HG02759 (cell line): Measurements from ENCODE around the gene SLC30A7.
A peak's percentile ranks its signal among the peaks of the same experiment; 100 is the strongest.
"Not testable (repeated sequence)": the region's sequence is repeated elsewhere in the genome, so short reads cannot be mapped to it uniquely, and the experiment has no call there.

Source experiments
- ATAC-seq: cut with Tn5 transposase; IDR thresholded peaks from one replicate; pipeline ENCODE4 v1.9.1; 2021; ENCODE audit warnings: mild to moderate bottlenecking, moderate library complexity; ENCODE audit not compliant: unreplicated experiment

Gene SLC30A7

DNA sequence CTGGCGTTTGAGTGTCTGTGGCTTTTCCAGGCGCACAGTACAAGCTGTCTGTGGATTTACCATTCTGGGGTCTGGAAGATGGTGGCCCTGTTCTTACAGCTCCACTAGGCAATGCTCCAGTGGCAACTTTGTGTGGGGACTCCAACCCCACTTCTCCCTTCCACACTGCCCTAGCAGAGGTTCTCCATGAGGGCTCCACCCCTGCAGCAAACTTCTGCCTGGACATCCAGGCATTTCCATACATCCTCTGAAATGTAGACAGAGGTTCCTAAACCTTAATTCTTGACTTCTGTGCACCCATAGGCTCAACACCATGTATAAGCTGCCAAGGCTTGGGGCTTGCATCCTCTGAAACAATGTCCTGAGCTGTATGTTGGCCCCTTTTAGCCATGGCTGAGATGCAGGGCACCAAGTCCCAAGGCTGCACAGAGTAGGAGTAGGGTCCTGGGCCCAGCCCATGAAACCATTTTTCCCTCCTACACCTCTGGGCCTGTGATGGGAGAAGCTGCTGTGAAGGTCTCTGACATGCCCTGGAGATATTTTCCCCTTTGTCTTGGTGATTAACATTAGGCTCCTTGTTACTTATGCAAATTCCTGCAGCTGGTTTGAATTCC, 5.9 kb upstream of the SLC30A7 start:
- ATAC-seq = not testable (repeated sequence)

DNA sequence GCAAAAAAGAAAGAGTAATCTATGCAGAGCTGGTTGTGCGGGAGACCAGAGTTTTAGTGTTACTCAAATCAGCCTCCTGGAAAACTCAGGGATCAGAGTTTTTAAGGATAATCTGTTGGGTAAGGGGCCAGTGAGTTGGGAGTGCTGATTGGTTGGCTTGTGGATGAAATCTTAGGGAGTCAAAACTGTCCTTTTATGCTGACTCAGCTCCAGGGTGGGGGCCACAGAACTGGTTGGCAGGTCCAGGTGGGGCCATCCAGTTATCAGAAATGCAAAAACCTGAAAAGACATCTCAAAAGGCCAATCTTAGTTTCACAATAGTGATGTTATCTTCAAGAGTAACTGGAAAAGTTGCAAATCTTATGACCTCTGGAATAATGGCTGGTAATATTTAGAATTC, 4.5 kb upstream of the SLC30A7 start:
- no peak for ATAC-seq

- ATAC-seq = no peak
Observed at GRCh38 chr1:100892554-100892953, 3.3 kb upstream of the SLC30A7 start.

DNA sequence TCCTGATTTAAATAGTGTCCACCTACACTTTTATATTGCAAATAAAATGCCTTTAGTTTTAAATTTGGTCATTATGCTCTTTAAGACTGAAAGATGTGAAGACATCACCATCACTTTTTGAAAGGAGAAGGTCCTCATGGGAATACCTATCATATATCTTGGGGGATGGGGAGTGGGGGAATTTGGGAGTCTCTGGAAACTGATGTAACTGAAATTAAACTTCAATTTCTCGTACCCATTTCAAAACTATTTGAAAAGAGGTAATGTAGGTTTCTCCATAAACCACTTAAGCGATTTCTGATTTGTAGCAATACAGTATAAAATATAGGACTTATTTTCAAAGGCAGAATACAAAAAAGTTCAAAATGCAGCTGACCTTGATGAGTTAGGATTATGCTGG, 2.2 kb upstream of the SLC30A7 start:
- no peak for ATAC-seq

DNA sequence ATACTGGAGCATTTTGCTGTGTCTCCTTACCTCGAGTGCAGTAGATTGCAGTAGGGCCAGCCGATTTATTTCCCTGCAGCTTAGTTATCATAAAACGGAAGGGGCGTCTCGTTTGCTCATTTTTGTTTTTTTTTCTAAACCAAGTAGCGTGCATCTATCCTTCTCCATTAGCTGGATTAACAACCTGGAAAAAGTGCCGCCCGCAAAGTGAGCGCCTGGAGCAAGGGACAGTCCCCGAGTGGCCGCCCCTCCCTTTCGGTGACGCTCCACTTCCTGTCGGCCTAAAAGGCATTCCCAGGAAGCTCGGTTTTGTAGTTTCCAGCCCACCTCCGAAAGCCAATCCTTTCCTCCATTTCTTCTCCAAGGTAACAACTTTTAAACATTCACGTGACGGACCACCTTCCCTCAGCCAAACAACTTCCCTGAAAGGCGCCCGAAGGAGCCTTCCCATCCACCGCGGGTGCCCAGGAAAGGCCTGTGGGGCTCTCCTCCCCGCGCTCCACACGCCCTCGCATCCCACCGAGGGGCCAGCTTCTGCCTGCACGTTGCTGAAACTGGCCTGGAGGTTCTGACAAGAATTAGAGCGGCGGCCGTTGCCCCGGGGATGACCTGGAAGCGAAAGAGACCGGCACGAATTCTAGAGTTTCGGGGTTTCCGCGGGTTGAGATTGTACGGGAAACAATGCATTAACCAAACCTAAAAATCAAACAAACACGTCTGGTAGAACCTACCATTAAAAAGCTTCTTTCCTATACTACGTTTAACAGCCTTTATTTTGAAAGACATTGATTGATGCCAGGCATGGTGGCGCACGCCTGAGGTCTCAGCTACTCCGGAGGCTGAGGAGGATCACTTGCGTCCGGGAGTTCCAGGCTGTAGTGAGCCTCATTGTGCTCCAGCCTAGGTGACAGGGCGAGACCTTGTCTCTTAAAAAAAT, 1.0 kb upstream of the SLC30A7 start, which contains the start of gene EXTL2:
EXTL2 (minus strand) TSS at position 240 of the 937 bp plus-strand sequence. CDS start 6,085 bp downstream, outside the sequence.
- ATAC-seq = peak; percentile 47

GRCh38 chr1:100896481-100896982, 642 bp downstream of the SLC30A7 start:
- ATAC-seq = peak; percentile 34

DNA sequence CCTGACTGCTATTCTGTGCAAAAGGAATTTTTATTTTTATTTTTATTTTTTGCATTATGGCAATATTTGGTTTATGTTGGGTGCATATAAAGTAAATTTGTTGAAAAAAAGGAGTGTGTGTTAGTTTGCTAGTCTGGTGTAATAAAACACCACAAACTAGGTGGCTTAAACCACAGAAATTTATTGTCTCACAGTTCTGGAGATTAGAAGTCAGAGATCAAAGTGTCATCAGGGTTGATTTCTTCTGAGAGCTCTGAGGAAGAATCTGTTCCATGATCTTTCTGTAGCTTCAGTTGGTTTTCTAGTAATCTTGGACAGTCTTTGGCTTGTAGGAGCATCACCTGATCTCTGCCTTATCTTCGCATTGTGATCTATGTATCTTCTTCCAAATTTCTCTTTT, 6.5 kb downstream of the SLC30A7 start:
- no peak for ATAC-seq

GRCh38 chr1:100903777-100904176, 7.9 kb downstream of the SLC30A7 start:
- ATAC-seq = no peak

DNA sequence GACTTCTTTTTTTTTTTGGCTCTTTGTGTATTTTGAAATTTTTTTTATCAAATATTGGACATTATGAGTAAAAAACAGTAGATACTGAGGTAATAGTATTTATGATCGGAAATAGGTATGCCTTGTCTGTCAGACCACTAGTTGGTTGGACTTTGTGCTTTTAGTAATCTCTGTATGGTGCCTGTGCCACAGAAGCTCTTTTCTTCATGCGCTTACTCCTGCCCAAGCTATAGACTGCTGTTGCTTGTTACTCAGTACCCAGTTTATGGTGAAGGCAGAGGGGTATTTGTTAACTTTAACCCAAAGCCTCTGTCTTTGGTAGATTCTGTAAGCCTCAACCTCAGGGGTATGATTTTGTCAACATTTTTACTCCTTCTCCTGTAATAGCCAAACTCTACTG, 8.6 kb downstream of the SLC30A7 start:
- no peak for ATAC-seq

DNA sequence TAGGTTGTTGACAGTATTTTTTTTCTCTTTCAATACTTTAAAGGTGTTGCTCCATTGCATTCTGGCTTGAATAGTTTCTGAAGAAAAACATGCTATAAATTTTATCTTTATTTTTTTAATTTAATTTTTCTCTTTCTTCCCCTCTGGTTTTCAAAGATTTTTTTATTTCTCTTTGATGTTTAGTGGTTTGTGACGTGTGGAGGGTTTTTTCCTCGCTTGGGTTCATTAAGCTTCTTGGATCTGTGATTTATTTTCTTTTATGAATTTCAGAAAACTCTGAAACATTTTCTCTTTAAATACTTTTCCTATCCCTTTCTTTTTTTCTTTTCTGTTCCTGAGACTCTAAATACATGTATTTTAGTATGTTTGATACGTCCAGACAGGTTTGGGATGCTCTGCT, 9.3 kb downstream of the SLC30A7 start:
- no peak for ATAC-seq

DNA sequence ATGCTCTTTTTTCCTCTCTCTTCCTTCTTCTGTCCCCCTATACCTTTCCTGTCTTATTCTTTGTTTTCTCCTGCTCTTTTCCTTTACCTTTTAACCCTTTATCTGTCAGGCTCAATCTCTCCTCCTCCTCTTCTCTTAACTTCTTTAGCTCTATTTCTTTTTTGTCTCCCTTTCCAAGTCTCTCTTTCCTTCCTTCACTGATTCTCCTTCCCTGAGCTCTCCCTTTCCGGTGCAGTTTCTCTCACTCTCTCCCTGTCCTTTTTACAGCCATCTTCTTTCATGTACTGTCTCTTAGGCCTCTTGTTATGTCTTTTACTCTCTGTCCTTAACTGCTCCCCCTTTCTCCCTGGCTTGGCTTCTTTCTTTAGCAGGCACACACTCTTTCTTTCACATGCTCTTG, 12.0 kb downstream of the SLC30A7 start:
- no peak for ATAC-seq

DNA sequence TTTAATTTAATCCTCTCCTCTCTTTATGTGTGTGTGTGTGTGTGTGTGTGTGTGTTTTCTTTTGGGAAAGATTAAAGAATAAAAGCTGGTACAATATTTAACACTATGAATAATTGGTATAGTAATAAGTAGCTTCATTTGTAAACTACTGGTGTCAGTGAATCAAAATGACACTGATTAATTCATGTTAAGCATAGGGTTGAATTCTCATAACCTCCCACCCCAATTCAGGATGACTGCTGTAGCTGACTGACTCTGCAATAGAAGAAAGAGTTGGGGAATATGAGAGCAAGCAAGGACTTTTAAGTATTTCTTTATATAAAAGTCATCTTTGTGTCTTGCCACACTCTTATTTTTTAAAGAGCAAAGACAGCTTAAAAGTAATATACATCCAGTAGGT, 13.1 kb downstream of the SLC30A7 start:
- no peak for ATAC-seq

GRCh38 chr1:100912019-100912418, 16.1 kb downstream of the SLC30A7 start:
- no peak for ATAC-seq

- ATAC-seq = peak; percentile 53
Observed at GRCh38 chr1:100921110-100921706, 25.3 kb downstream of the SLC30A7 start.

DNA sequence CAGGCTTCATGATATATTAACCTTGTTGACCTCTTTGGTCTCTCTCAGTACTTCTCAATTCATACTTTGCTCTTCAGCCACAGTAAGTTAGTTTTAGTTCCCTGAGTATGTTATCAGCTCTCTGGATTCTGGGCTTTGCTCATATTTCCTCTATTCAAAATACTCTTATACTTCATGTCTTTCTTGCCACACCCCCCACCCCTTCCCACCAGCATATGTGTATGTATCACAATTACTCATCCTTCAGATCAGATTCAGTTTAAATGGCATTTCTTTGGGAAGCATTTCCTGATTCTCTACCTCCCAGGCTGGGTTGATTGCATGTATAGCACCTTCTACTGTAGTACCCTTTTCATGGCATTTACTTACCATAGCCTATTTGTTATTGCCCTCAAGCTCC, 28.3 kb downstream of the SLC30A7 start:
- no peak for ATAC-seq

DNA sequence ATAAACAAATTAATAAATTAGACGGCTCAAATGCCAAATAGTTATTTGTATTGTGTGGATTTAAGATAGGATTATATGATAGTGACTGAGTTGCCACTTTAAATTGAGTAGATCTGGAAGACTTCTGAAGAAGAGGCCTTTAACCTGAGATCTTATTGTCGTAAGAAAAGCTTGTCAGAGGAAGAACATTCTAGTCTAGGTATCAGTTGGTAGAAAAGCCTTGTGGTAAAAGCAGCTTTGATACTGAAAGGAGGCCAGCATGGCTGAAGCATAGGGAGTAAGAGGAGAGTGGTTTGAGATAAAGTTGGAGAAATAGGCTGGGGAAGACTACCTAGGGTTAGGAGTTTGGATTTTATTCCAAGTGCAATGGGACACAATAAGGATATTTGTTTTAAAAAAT, 29.1 kb downstream of the SLC30A7 start:
- no peak for ATAC-seq

GRCh38 chr1:100926240-100926639, 30.4 kb downstream of the SLC30A7 start:
- no peak for ATAC-seq

DNA sequence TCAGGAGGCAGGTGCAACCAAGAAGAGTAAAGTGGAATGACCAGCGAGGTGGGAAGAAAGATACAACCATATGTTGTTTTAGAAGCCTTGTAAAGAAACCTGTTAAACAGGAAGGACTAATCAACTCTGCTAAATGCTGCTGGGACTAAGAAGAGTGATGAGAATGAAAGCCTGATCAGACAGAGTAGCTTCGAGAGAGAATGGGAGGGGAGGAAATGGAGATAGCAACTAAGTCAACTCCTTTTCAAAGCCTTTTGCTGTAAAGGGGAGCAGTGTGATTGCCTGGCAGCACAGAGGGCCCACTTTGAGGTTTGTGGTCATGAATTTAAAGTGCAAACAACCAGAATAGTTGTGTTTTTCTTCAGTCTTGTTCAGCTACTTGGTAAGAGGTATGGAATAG, 31.4 kb downstream of the SLC30A7 start:
- ATAC-seq = no peak

DNA sequence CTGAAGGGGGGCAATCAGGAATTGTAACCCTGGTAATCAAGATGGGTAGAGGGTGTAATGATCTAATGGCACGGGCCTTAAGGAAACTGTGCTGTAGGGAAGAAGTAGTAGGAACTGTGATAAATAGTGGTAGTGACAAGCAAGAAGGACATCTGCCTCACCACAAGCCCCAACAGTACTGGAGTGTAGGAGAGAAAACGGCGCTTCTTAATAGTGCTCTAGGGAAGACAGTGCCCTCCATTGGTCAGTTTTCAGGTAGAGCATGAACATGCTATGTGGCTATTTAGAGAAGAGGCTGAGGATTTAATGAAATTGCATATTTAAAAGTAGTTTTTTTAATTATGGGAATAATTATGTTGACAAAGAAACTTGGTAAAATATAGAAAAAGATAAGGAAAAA, 32.2 kb downstream of the SLC30A7 start:
- ATAC-seq = no peak

DNA sequence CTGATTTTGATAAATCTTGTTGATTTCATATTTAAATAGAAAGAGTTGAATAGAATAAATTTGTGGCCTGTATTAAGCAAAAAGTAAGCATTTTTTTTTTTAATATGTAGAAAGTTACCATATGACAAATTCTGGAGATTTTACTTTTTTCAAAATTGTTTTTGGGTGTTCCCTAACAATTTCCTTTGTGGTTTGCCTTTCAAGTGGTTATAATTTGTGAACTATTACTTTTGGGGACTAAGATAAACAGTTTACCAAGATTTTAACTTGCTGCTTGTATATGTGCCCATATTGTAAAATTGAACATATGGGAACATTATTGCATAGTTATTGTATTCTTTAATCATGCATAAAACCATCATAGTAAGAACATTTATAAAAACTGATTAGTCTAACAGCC, 34.6 kb downstream of the SLC30A7 start:
- no peak for ATAC-seq

DNA sequence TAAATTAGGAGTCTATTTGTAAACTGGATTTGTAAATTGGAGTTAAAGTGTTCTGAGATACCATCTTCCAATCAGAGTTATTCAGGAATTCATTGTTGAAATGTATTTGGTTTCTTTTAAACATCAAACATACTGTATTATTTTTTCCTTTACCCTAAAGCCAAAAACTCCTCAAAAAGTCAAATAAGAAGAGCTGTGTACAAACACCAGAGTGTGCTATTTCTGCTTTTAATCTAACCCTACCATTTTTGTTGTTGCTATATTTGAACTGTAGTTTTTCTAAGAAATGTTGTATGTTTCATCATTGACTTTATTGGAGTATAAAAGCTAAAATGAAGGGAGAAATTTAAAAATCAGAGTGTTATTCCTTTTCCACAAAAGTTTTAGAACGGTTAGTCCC, 35.8 kb downstream of the SLC30A7 start:
- no peak for ATAC-seq

DNA sequence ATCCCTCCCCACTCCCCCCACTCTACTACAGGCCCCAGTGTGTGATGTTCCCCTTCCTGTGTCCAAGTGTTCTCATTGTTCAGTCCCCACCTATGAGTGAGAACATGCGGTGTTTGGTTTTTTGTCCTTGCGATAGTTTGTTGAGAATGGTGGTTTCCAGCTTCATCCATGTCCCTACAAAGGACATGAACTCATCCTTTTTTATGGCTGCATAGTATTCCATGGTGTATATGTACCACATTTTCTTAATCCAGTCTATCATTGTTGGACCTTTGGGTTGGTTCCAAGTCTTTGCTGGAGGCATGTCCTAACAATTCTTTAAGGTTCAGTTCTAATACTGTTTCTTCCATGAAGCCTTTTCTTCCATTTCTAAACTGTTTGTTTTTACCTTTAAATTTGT, 37.7 kb downstream of the SLC30A7 start:
- ATAC-seq = not testable (repeated sequence)
